HG03097 (cell line): ENCODE data around the gene CPEB2.

ENCODE experiments used
- ATAC-seq: cut with Tn5 transposase; IDR thresholded peaks from one replicate; pipeline ENCODE4 v1.9.1; 2021; ENCODE audit not compliant: unreplicated experiment, low FRiP score

The CPEB2 gene

GRCh38 chr4:15007201-15007600 lies 4.9 kb downstream of the CPEB2 start:
- no peak for ATAC-seq

GRCh38 chr4:15010038-15010585 lies 7.8 kb downstream of the CPEB2 start:
- no peak for ATAC-seq

GRCh38 chr4:15011166-15011565 lies 8.9 kb downstream of the CPEB2 start:
- no peak for ATAC-seq

GRCh38 chr4:15012017-15012788 lies 9.9 kb downstream of the CPEB2 start:
- no peak for ATAC-seq

- no peak for ATAC-seq
Measured at GRCh38 chr4:15013585-15013984, 11.3 kb downstream of the CPEB2 start.

- no peak for ATAC-seq
Measured at GRCh38 chr4:15015170-15015569, 12.9 kb downstream of the CPEB2 start.

- ATAC-seq = no peak
Measured at GRCh38 chr4:15018361-15018760, 16.1 kb downstream of the CPEB2 start.

- no peak for ATAC-seq
Measured at GRCh38 chr4:15020502-15021286, 18.4 kb downstream of the CPEB2 start.

- ATAC-seq = no peak
Measured at GRCh38 chr4:15021311-15021710, 19.0 kb downstream of the CPEB2 start.

- ATAC-seq = no peak
Measured at GRCh38 chr4:15021946-15022345, 19.7 kb downstream of the CPEB2 start.

- ATAC-seq = no peak
Measured at GRCh38 chr4:15024386-15024785, 22.1 kb downstream of the CPEB2 start.

- no peak for ATAC-seq
Measured at GRCh38 chr4:15025693-15026092, 23.4 kb downstream of the CPEB2 start.

- ATAC-seq = no peak
Measured at GRCh38 chr4:15027921-15028435, 25.7 kb downstream of the CPEB2 start.

- ATAC-seq = no peak
Measured at GRCh38 chr4:15031197-15031596, 28.9 kb downstream of the CPEB2 start.

GRCh38 chr4:15031993-15032675 lies 29.9 kb downstream of the CPEB2 start:
- ATAC-seq = no peak

- ATAC-seq = no peak
Measured at GRCh38 chr4:15034071-15034764, 31.9 kb downstream of the CPEB2 start.

- ATAC-seq = no peak
Measured at GRCh38 chr4:15035159-15035558, 32.9 kb downstream of the CPEB2 start.

GRCh38 chr4:15037923-15038541 lies 35.8 kb downstream of the CPEB2 start:
- ATAC-seq = no peak

- ATAC-seq = no peak
Measured at GRCh38 chr4:15040916-15041463, 38.7 kb downstream of the CPEB2 start.
